Measurements from ENCODE around the gene PTPRO.

PTPRO gene

GRCh38 chr12:15627995-15628945 lies 306.0 kb downstream of the PTPRO start:
- Histone ChIP-seq H3K4me3 (ENCODE audit: low read depth, low read length) (no peak overlapping the region), H3K27ac (ENCODE audit: low read depth, low read length) (peak overlapping the region; percentile 69; the same call in 1 of the 2 replicates), H3K4me1 (ENCODE audit: control insufficient read depth, insufficient read depth, low read length) (peaks cover 17% of the 10 kb centered on the region), H3K27me3 (ENCODE audit: control insufficient read depth, insufficient read depth, low read length) (no peaks in the 10 kb centered on the region), H3K9ac (ENCODE audit: low read length) (no peak overlapping the region), H3K9me3 (ENCODE audit: control insufficient read depth, insufficient read depth, low read depth, low read length) (no peaks in the 10 kb centered on the region), H3K36me3 (ENCODE audit: control insufficient read depth, insufficient read depth, low read length) (no peaks in the 10 kb centered on the region)

- peaks cover 17% of the 10 kb centered on the region for H3K4me1 ChIP-seq (ENCODE audit: control insufficient read depth, insufficient read depth, low read length)
- no peak overlapping the region for H3K27ac ChIP-seq (ENCODE audit: low read depth, low read length)
These were observed 306.8 kb downstream of the PTPRO start for GRCh38 chr12:15629108-15629507.

GRCh38 chr12:15629761-15630160 lies 307.5 kb downstream of the PTPRO start:
- Histone ChIP-seq H3K36me3 (ENCODE audit: control insufficient read depth, insufficient read depth, low read length) (no peaks in the 10 kb centered on the region), H3K9me3 (ENCODE audit: control insufficient read depth, insufficient read depth, low read depth, low read length) (no peaks in the 10 kb centered on the region), H3K27me3 (ENCODE audit: control insufficient read depth, insufficient read depth, low read length) (no peaks in the 10 kb centered on the region), H3K27ac (ENCODE audit: low read depth, low read length) (no peak overlapping the region), H3K9ac (ENCODE audit: low read length) (no peak overlapping the region), H3K4me1 (ENCODE audit: control insufficient read depth, insufficient read depth, low read length) (peaks cover 17% of the 10 kb centered on the region), H3K4me3 (ENCODE audit: low read depth, low read length) (no peak overlapping the region)

More at GRCh38 chr12:15629108-15629507, 306.8 kb downstream of the PTPRO start:
- Histone ChIP-seq H3K36me3 (ENCODE audit: control insufficient read depth, insufficient read depth, low read length) (no peaks in the 10 kb centered on the region), H3K9ac (ENCODE audit: low read length) (no peak overlapping the region), H3K4me3 (ENCODE audit: low read depth, low read length) (no peak overlapping the region), H3K9me3 (ENCODE audit: control insufficient read depth, insufficient read depth, low read depth, low read length) (no peaks in the 10 kb centered on the region), H3K27me3 (ENCODE audit: control insufficient read depth, insufficient read depth, low read length) (no peaks in the 10 kb centered on the region)

GRCh38 chr12:15631007-15631715 lies 308.9 kb downstream of the PTPRO start:
- no peaks in the 10 kb centered on the region for H3K27me3 ChIP-seq (ENCODE audit: control insufficient read depth, insufficient read depth, low read length)
- peaks cover 21% of the 10 kb centered on the region for H3K4me1 ChIP-seq (ENCODE audit: control insufficient read depth, insufficient read depth, low read length)
- H3K9me3 ChIP-seq (ENCODE audit: control insufficient read depth, insufficient read depth, low read depth, low read length): no peaks in the 10 kb centered on the region
- no peak overlapping the region for H3K4me3 ChIP-seq (ENCODE audit: low read depth, low read length)
- H3K36me3 ChIP-seq (ENCODE audit: control insufficient read depth, insufficient read depth, low read length): no peaks in the 10 kb centered on the region
- no peak overlapping the region for H3K9ac ChIP-seq (ENCODE audit: low read length)
- no peak overlapping the region for H3K27ac ChIP-seq (ENCODE audit: low read depth, low read length)

GRCh38 chr12:15632708-15633107 lies 310.4 kb downstream of the PTPRO start:
- Histone ChIP-seq H3K4me3 (ENCODE audit: low read depth, low read length) (no peak overlapping the region), H3K9me3 (ENCODE audit: control insufficient read depth, insufficient read depth, low read depth, low read length) (no peaks in the 10 kb centered on the region), H3K27me3 (ENCODE audit: control insufficient read depth, insufficient read depth, low read length) (no peaks in the 10 kb centered on the region), H3K27ac (ENCODE audit: low read depth, low read length) (no peak overlapping the region), H3K36me3 (ENCODE audit: control insufficient read depth, insufficient read depth, low read length) (no peaks in the 10 kb centered on the region), H3K4me1 (ENCODE audit: control insufficient read depth, insufficient read depth, low read length) (peaks cover 31% of the 10 kb centered on the region), H3K9ac (ENCODE audit: low read length) (no peak overlapping the region)

GRCh38 chr12:15633201-15633600 lies 310.9 kb downstream of the PTPRO start:
- Histone ChIP-seq H3K36me3 (ENCODE audit: control insufficient read depth, insufficient read depth, low read length) (no peaks in the 10 kb centered on the region), H3K9ac (ENCODE audit: low read length) (no peak overlapping the region), H3K27ac (ENCODE audit: low read depth, low read length) (no peak overlapping the region), H3K4me1 (ENCODE audit: control insufficient read depth, insufficient read depth, low read length) (peaks cover 31% of the 10 kb centered on the region), H3K9me3 (ENCODE audit: control insufficient read depth, insufficient read depth, low read depth, low read length) (no peaks in the 10 kb centered on the region), H3K27me3 (ENCODE audit: control insufficient read depth, insufficient read depth, low read length) (no peaks in the 10 kb centered on the region), H3K4me3 (ENCODE audit: low read depth, low read length) (no peak overlapping the region)

- no peaks in the 10 kb centered on the region for H3K36me3 ChIP-seq (ENCODE audit: control insufficient read depth, insufficient read depth, low read length)
- H3K4me3 ChIP-seq (ENCODE audit: low read depth, low read length): no peak overlapping the region
These were observed 311.8 kb downstream of the PTPRO start for GRCh38 chr12:15634010-15634683.

GRCh38 chr12:15636060-15636890 lies 314.0 kb downstream of the PTPRO start:
- Histone ChIP-seq H3K4me1 (ENCODE audit: control insufficient read depth, insufficient read depth, low read length) (peaks cover 17% of the 10 kb centered on the region), H3K36me3 (ENCODE audit: control insufficient read depth, insufficient read depth, low read length) (no peaks in the 10 kb centered on the region), H3K9ac (ENCODE audit: low read length) (no peak overlapping the region), H3K27ac (ENCODE audit: low read depth, low read length) (no peak overlapping the region), H3K4me3 (ENCODE audit: low read depth, low read length) (no peak overlapping the region), H3K27me3 (ENCODE audit: control insufficient read depth, insufficient read depth, low read length) (no peaks in the 10 kb centered on the region), H3K9me3 (ENCODE audit: control insufficient read depth, insufficient read depth, low read depth, low read length) (no peaks in the 10 kb centered on the region)

More at GRCh38 chr12:15634010-15634683, 311.8 kb downstream of the PTPRO start:
- Histone ChIP-seq H3K4me1 (ENCODE audit: control insufficient read depth, insufficient read depth, low read length) (peaks cover 22% of the 10 kb centered on the region), H3K9me3 (ENCODE audit: control insufficient read depth, insufficient read depth, low read depth, low read length) (no peaks in the 10 kb centered on the region), H3K27ac (ENCODE audit: low read depth, low read length) (no peak overlapping the region), H3K27me3 (ENCODE audit: control insufficient read depth, insufficient read depth, low read length) (no peaks in the 10 kb centered on the region), H3K9ac (ENCODE audit: low read length) (no peak overlapping the region)

- peaks cover 16% of the 10 kb centered on the region for H3K4me1 ChIP-seq (ENCODE audit: control insufficient read depth, insufficient read depth, low read length)
- H3K4me3 ChIP-seq (ENCODE audit: low read depth, low read length): no peak overlapping the region
- H3K27ac ChIP-seq (ENCODE audit: low read depth, low read length): no peak overlapping the region
- no peaks in the 10 kb centered on the region for H3K9me3 ChIP-seq (ENCODE audit: control insufficient read depth, insufficient read depth, low read depth, low read length)
- H3K27me3 ChIP-seq (ENCODE audit: control insufficient read depth, insufficient read depth, low read length): no peaks in the 10 kb centered on the region
- no peak overlapping the region for H3K9ac ChIP-seq (ENCODE audit: low read length)
- H3K36me3 ChIP-seq (ENCODE audit: control insufficient read depth, insufficient read depth, low read length): no peaks in the 10 kb centered on the region
These were observed 315.9 kb downstream of the PTPRO start for GRCh38 chr12:15638231-15638630.

GRCh38 chr12:15644700-15645099 lies 322.4 kb downstream of the PTPRO start:
- Histone ChIP-seq H3K9ac (ENCODE audit: low read length) (no peak overlapping the region), H3K36me3 (ENCODE audit: control insufficient read depth, insufficient read depth, low read length) (no peaks in the 10 kb centered on the region), H3K4me1 (ENCODE audit: control insufficient read depth, insufficient read depth, low read length) (no peaks in the 10 kb centered on the region), H3K4me3 (ENCODE audit: low read depth, low read length) (no peak overlapping the region), H3K27me3 (ENCODE audit: control insufficient read depth, insufficient read depth, low read length) (no peaks in the 10 kb centered on the region), H3K27ac (ENCODE audit: low read depth, low read length) (no peak overlapping the region), H3K9me3 (ENCODE audit: control insufficient read depth, insufficient read depth, low read depth, low read length) (no peaks in the 10 kb centered on the region; the same call in 1 of the 2 replicates)
